Stimulated activated CD4-positive, alpha-beta T cell treated with anti-CD3 and anti-CD28 coated beads, Interleukin-12 subunit alpha, Interleukin-12 subunit beta, amount 100 ng/mL, for 4 hours (primary cell): ENCODE measurements around the gene FOXP1.
"Not testable (repeated sequence)": the region's sequence is repeated elsewhere in the genome, so short reads cannot be mapped to it uniquely, and the experiment has no call there.

Source experiments
- DNase-seq: peaks from one replicate; pipeline ENCODE4 v3.0.0-alpha.2; 2020

FOXP1 gene

GRCh38 chr3:70982700-70983140 lies 600.8 kb downstream of the FOXP1 start:
- no peak for DNase-seq

DNA sequence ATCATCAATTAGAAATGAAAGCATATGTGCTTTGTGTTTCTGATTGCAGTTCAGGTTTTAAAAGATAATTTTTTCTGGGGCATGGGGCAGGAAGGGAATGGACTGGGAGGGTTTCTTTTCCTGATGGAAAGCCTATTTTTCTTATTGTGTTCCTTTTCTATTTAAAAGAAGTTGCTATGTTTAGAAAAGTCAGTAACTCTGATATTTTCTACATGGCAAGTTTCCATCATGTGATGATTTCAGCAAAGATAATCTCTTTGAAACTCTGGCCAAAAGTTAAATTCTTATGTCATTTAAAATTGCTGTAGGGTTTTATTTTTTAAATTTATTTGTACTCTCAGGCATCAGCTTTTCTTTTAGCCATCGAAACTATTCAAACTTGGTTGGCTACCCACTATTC lies 601.2 kb downstream of the FOXP1 start:
- no peak for DNase-seq

DNA sequence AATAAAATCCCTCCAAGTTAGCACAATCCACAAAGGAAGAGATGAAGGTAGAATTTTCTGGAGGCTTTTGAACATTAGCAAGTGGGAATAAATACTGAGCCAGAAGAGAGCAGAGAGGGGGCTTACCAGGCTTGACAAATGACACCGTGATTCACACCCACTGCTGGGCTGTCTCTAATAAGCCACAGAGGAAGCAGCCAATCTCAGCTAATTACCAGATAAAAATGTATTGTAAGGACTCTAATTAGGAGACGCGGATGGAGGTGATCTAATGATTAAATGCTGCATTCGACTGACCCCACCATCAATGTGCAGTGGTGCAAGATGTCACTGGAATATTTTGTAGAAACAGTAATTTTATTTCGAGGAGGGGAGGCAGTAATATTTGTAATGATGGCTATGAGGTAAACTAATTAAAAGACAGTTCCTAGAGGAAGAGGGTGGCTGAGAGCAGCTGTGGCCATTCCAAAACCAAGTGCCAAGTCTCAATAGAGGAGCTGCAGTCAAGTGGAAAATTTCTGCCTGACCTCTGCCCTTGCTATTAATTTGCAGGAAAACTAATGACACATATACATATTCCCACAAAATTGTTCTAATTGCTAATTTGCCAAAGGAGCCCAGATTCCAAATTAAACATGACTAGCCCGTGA lies 602.2 kb downstream of the FOXP1 start:
- no peak for DNase-seq

- DNase-seq, result no peak
These were observed 602.8 kb downstream of the FOXP1 start for GRCh38 chr3:70980646-70981170.

- no peak for DNase-seq
These were observed 603.4 kb downstream of the FOXP1 start for GRCh38 chr3:70979983-70980645.

- no peak for DNase-seq
These were observed 605.8 kb downstream of the FOXP1 start for GRCh38 chr3:70977712-70978111.

GRCh38 chr3:70975981-70976380 lies 607.5 kb downstream of the FOXP1 start:
- not testable (repeated sequence) for DNase-seq

- no peak for DNase-seq
These were observed 608.8 kb downstream of the FOXP1 start for GRCh38 chr3:70974747-70975146.

- no peak for DNase-seq
These were observed 610.0 kb downstream of the FOXP1 start for GRCh38 chr3:70973558-70973957.

DNA sequence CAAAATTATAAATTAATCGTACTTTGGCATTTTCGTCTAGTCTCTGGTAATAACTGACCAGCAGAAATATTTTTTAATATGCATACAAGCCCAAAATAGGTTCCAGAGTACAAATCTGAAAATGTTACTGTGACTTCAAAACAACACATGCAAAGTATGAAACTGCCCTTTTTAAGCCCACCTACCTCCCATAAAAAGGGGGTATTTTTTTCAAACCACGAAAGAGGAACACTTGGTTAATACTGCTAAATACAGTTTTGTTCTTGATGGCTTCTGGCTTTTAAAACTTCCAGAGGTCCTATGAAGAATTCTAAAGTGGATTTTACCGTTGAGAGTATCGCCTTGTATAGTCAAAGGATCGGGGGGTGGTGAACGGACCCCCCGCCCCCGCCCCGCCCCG lies 610.7 kb downstream of the FOXP1 start:
- no peak for DNase-seq

GRCh38 chr3:70970952-70971351 lies 612.6 kb downstream of the FOXP1 start:
- no peak for DNase-seq

DNA sequence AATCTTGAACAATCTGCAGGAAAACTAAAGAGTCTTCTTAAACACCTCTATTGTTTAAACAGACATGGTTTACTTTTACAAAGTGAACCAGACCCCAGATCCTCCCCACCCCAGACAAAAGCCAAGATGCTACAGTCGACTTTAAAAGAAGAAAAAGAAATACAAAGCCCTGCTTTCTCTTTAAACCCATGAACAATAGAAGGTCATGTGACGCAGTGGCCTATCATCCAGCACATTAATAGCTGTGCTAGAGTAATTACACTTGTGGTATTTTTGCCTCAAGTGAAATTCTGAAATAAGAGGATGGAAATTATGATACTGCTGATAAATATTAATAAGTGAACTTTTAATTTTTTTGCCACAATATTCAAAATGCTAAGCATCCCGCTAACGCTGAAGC lies 613.4 kb downstream of the FOXP1 start:
- DNase-seq, result no peak

- DNase-seq, result no peak
These were observed 619.9 kb downstream of the FOXP1 start for GRCh38 chr3:70963431-70964275.

DNA sequence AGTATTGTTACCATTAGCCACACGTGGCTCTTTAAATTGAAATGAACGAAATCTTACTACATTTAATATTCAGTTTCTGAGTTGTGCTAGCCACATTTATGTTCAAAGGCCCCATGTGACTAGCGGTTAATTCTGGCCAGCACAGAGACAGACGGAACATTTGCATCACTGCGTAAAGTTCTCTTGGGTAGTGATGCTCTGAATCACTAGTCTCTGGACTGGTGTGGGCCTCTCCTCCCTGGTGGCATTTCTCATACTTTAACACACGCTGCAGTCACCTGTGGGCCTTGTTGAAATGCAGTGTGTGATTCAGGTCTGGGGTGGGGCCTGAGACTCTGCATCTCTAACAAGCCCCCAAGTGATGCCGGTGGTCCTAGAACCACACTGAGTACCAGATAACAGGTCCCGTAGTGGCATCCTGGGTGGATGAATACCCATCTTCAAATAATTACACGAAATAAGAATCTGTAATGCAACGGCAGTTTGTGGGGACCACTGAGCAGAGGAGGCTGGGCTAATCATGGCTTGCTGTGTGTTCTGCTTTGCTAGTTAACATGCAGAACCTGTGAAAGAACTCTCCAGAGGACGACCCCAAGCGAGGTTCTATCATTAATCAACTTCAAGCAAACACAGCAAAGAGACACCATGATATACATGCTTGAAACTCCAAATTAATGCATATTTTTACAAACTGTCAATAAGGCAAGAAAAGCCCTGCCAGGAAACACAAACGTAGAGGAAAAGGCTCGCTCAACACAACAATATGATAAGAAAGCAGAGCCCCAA lies 623.8 kb downstream of the FOXP1 start:
- DNase-seq, result no peak

DNA sequence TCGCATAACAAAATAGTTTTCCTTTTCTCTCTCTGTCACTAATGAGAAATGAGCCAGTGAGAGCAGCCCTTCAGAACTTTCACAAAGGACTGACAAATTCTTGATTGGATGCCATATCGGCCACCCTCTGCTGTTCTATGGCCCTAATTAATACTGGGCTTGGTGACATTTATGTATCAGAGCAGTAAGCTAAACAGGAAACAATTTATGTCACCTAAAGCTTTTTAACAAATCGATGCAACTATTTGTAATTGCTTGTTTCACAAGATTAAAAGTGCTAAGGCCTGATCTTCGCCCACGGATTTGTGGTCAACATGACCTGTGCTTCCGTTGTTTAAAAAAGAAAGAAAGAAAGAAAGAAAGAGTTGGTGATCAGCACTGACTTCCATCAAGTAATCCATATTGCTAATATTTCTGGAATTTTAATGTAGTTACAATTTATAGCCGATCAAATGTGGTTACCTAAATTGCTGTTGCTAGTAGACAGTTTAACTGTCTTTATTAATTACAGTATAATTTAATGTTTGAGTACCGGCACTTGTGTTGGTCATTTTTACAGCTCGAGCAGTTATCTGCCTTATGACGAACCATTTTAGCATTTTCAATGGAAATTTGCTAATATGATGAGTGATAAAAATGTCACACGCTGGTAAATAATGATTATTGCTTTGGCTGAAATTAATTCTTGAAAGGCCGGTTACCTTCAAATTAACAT lies 631.3 kb downstream of the FOXP1 start:
- DNase-seq, result no peak

- DNase-seq, result no peak
These were observed 632.2 kb downstream of the FOXP1 start for GRCh38 chr3:70951316-70951715.

DNA sequence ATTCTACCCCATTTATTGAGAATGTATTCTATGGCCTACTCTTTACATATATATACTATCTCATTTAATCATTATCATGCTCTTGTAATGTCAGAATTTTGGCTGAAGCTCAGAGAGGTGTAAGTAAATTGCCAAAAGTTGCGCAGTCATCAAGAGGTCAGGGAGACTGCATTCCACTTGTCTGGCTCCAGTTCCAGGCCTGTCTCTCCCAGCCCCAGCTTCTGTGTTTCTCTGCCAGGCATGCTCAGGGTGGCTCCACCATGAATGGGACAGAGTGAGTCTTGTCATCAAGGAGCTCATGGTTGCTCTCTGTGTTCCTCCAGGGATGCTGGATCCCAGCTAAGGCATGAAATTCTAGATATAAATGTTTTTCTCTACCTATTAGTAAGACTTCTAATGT lies 635.9 kb downstream of the FOXP1 start:
- no peak for DNase-seq

- no peak for DNase-seq
These were observed 639.6 kb downstream of the FOXP1 start for GRCh38 chr3:70943886-70944285.

- no peak for DNase-seq
These were observed 650.3 kb downstream of the FOXP1 start for GRCh38 chr3:70933105-70933810.

DNA sequence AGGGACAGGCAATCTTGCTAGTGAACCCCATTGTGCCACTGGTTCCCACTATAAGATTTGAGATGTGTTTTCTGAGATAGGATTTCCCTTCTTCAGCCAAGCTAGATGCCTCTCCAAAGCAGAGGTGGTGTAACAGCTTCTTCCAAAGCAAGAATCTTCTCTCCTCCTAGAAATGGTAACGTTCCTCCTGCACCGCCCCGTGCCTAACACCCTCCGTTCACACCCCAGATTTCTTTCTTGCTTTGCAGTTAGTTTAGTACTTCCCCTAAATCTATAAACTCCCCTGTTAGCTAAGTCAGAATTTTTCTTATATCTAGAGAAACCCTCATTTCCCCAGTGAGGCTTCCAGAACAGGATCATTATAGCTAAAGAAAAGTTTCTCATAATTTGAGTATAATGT lies 653.5 kb downstream of the FOXP1 start:
- DNase-seq, result no peak

- no peak for DNase-seq
These were observed 656.3 kb downstream of the FOXP1 start for GRCh38 chr3:70927239-70927638.
